Activated CD8-positive, alpha-beta T cell treated with anti-CD3 and anti-CD28 coated beads, Interleukin-2, amount 10 ng/mL, durations not matched to agents 7 days and 5 days (primary cell): ENCODE data around the gene TRNP1. TPM values are rescaled to one million over a fixed set of nuclear protein-coding genes. Genes with fewer than 3 reads are reported as not detected.

Source experiments
- ATAC-seq: fragments of 150-1000 bp; cut with Tn5 transposase; one replicate; pipeline ENCODE4 v1.10.0; 2021; ENCODE audit warnings: moderate library complexity
- CTCF ChIA-PET: fragments of 350-600 bp; sonication (Branson Sonifier 250); formaldehyde crosslinking; loops from one replicate; lab custom pipeline; 2021; ENCODE audit warnings: antibody characterized with exemption; lab: Charles Lee
- POLR2A ChIA-PET: fragments of 350-600 bp; sonication (Branson Sonifier 250); formaldehyde crosslinking; loops from one replicate; lab custom pipeline; 2021; ENCODE audit warnings: antibody characterized with exemption; lab: Charles Lee
- DNase-seq: peaks from one replicate; pipeline ENCODE4 v3.0.0-alpha.2; 2020
- H3K27ac Mint-ChIP-seq: one replicate; pipeline ENCODE4 v1.8.0; 2021; ENCODE audit warnings: mild to moderate bottlenecking, mixed read lengths
- H3K27me3 Mint-ChIP-seq: one replicate; pipeline ENCODE4 v1.8.0; 2021; ENCODE audit warnings: low read depth, mixed read lengths
- H3K36me3 Mint-ChIP-seq: one replicate; pipeline ENCODE4 v1.8.0; 2021; ENCODE audit warnings: low read depth, mixed read lengths
- H3K4me1 Mint-ChIP-seq: one replicate; pipeline ENCODE4 v1.8.0; 2021; ENCODE audit warnings: low read depth, mixed read lengths
- H3K4me3 Mint-ChIP-seq: one replicate; pipeline ENCODE4 v1.8.0; 2021; ENCODE audit warnings: mild to moderate bottlenecking, mixed read lengths
- H3K9me3 Mint-ChIP-seq: one replicate; pipeline ENCODE4 v1.8.0; 2022; ENCODE audit warnings: mixed read lengths; ENCODE audit not compliant: insufficient read depth
- total RNA-seq, 2 experiments: library from RNA; stranded (reverse); gene quantifications; one replicate each; pipeline ENCODE4 v1.2.3, GENCODE V29; 2021

Gene TRNP1
- total RNA-seq, 2 experiments from 2014 or later, result not detected

DNA sequence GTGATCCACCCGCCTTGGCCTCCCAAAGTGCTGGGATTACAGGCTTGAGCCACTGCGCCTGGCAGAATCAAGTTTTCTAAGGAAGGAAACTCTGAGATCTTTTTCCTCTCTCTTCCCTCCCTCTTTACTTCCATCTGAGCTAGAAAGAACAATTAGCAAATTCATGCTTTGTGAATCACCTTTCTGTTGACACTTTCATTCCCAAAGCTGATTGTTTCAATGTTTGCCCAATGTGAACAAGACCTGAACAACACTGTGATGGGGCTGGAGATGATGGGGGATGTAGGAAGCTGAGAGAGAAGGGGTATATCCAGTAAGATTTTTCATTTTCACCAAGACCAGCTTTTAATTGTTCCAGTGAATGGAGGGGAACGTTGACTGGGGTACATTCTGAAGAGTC, 24.8 kb downstream of the TRNP1 start:
- DNase-seq (no peak), ATAC-seq (no peak)
- Mint-ChIP-seq H3K36me3 (no peaks in the 10 kb centered on the region), H3K9me3 (no peaks in the 10 kb centered on the region), H3K27me3 (peaks cover 14% of the 10 kb centered on the region), H3K4me3 (no peak overlapping the region), H3K27ac (no peak overlapping the region), H3K4me1 (no peaks in the 10 kb centered on the region)
- CTCF ChIA-PET, result interaction anchor here (1.2 to 4.2 kb wide), 4 partner anchors 20 to 26 kb away, joined by 4 to 25 read pairs (median 4); partner anchors contain the start of gene TRNP1
- POLR2A ChIA-PET, result interaction anchor here (0.6 kb wide), 1 partner anchor 1425 kb away, joined by 4 read pairs; no protein-coding TSS in a partner anchor

DNA sequence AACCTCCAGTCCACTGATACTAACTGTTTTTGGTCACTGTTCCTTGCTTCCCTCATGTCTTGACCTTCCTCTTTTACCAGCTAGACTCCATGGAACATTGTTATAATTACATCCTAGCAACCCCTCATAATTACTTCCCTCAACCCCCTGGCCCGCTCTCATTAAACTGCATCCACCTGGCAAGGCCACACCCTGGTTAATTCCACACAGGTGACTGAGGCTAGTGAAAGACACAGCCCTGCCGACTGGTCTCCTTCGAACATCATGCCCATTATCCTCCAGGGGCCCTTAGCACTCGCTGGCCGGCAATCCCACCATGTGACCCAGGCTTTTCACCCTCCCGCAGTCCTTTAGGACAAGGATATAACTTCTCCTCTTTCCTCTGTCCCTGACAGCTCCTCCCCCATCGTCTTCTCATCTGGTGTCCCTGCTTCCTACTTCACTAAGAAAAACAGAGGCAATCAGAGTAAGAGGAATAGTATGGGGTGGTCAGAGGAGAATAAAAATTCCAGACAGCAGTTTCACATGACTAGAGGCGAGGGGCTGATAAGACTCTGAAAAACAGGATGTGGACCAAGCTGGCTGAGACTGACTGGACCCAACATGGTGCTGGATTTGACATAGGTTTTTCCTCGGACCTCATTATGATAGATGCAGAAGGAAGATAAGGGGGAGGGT, 28.0 kb downstream of the TRNP1 start:
- Mint-ChIP-seq H3K27me3 (peaks cover 9% of the 10 kb centered on the region), H3K9me3 (no peaks in the 10 kb centered on the region), H3K4me3 (no peak overlapping the region), H3K27ac (no peak overlapping the region), H3K36me3 (no peaks in the 10 kb centered on the region), H3K4me1 (no peaks in the 10 kb centered on the region)
- no peak for ATAC-seq
- ChIA-PET POLR2A (no interaction called here), CTCF (interaction anchor here (1.1 to 1.3 kb wide), 2 partner anchors 23 to 24 kb away, joined by 3 read pairs; no protein-coding TSS in a partner anchor)
- DNase-seq, result no peak

DNA sequence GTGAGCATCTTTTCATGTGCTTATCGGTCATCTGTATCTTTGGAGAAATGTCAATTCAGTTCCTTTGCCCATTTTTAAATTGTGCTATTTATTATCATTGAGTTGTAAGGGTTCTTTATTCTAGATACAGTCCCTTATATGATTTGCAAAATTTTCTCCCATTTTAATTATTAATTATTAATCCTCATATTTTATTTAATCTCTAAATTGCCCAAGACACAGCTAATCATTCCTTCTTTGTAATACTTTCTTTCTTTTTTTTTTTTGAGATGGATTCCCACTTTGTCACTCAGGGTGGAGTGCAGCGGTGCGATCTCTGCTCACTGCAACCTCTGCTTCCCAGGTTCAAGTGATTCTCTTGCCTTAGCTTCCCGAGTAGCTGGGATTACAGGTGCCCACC, 32.2 kb downstream of the TRNP1 start:
- no peak overlapping the region for H3K27ac Mint-ChIP-seq
- ChIA-PET POLR2A (no interaction called here), CTCF (interaction anchor here (5.6 kb wide), 1 partner anchor 19 kb away, joined by 29 read pairs; no protein-coding TSS in a partner anchor)
- ATAC-seq, result no peak
- H3K27me3 Mint-ChIP-seq, result peaks cover 11% of the 10 kb centered on the region
- H3K4me3 Mint-ChIP-seq, result no peak overlapping the region
- H3K36me3 Mint-ChIP-seq, result no peaks in the 10 kb centered on the region
- H3K4me1 Mint-ChIP-seq, result peaks cover 2% of the 10 kb centered on the region
- H3K9me3 Mint-ChIP-seq, result no peaks in the 10 kb centered on the region
- no peak for DNase-seq

DNA sequence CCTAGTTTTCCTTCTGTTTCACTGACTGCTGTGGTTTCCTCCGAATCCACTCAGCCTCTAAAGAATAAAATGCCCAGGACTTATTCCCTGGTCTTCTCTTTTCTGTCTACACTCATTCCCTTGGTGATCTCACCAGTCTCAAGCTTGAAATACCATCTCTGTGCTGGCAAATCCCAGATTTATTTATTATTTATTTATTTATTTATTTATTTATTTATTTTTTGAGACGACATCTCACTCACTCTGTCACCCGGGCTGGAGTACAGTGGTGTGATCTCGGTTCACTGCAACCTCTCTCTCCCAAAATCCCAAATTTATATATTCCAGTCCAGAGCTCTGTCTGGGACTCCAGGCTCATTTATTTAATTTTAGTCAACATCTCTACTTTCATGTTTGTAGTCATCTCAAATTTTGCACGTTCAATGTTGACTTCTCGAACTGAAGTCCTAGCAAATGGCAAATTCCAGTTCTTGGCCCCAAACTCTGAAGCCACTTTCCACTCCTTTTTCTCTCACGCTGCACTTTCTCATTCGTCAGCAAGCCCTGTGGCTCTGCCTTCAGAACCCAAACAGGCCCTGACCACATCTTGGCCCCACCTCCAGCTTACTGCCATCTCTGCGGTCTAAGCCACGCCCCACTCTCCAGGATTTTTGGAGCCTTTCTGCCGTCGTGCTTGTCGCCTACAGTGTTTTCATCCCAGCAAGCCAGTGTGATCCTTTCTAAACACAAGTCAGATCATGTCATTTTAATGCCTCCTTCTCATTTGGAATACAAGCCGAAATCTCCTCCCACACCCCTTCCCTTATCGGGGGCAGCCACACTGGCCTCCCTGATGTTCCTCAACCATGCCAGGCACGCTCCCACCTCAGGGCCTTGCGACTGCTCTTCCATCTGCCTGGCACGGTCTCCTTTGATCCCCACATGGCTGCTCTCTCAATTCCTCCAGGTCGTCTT, 33.4 kb downstream of the TRNP1 start:
- peaks cover 6% of the 10 kb centered on the region for H3K27me3 Mint-ChIP-seq
- peaks cover 5% of the 10 kb centered on the region for H3K4me1 Mint-ChIP-seq
- H3K36me3 Mint-ChIP-seq, result no peaks in the 10 kb centered on the region
- H3K27ac Mint-ChIP-seq, result no peak overlapping the region
- no peak overlapping the region for H3K4me3 Mint-ChIP-seq
- DNase-seq (no peak), ATAC-seq (no peak)
- no peaks in the 10 kb centered on the region for H3K9me3 Mint-ChIP-seq
- POLR2A ChIA-PET, result no interaction called here
- CTCF ChIA-PET, result interaction anchor here (5.6 kb wide), 1 partner anchor 18 kb away, joined by 29 read pairs; no protein-coding TSS in a partner anchor

DNA sequence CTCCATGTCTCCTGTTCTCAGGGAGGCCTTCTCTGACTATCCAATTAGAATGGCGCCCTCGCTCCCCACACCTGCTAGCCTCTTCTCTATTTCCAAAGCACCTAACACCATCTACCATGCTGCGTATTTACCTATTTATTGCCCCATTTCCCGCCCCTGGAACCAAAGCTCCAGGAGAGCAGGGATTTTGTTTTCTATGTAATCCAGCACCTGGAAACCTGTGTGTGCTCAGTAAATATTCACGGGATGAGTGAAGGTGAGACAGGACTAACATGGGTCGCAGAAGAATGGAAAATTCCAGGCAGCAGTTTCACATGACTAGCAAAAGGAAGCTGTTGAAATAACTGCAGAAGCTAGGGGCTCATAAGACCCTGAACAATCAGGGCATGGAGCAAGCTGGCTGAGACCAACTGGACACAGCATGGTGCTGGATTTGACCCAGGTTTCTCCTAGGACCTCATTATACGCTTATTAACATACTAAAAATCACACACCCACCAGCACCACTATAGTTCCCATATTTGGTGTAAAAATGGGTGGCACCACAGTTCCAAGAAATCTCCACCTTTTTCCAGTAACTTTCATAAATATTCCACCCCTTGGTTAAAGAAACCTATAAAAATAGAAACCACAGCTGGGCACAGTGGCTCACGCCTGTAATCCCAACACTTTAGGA, 34.2 kb downstream of the TRNP1 start:
- Mint-ChIP-seq H3K9me3 (no peaks in the 10 kb centered on the region), H3K27ac (no peak overlapping the region), H3K27me3 (peaks cover 6% of the 10 kb centered on the region), H3K4me1 (peaks cover 6% of the 10 kb centered on the region), H3K36me3 (no peaks in the 10 kb centered on the region), H3K4me3 (no peak overlapping the region)
- CTCF ChIA-PET, result interaction anchor here (1.1 to 5.6 kb wide), 2 partner anchors 17 to 31 kb away, joined by 3 to 29 read pairs; no protein-coding TSS in a partner anchor
- ATAC-seq (no peak), DNase-seq (no peak)
- POLR2A ChIA-PET, result no interaction called here

DNA sequence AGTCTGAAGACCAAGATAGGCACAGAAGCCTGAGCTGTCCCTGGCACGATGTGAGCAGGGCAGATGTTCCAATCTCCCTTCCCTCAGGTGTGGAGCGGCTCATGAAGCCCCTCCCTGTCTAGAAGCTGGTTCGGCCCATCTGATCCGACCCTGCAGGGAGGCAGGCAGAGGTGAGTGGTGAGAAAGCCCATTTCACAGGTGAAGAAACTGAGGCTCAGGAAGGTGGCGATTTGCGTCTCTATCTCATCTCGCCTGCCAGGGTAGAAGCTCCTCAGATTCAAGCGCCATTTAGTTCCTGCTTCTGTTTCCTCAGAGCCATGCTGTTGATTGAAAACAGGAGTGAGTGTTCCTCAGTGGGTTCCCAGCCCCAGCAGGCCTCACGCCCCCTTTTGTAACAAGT, 36.0 kb downstream of the TRNP1 start:
- peaks cover 6% of the 10 kb centered on the region for H3K4me1 Mint-ChIP-seq
- H3K9me3 Mint-ChIP-seq, result no peaks in the 10 kb centered on the region
- H3K36me3 Mint-ChIP-seq, result no peaks in the 10 kb centered on the region
- H3K27me3 Mint-ChIP-seq, result peaks cover 6% of the 10 kb centered on the region
- POLR2A ChIA-PET, result no interaction called here
- DNase-seq (no peak), ATAC-seq (no peak)
- no peak overlapping the region for H3K4me3 Mint-ChIP-seq
- H3K27ac Mint-ChIP-seq, result no peak overlapping the region
- CTCF ChIA-PET, result interaction anchor here (0.6 to 5.6 kb wide), 3 partner anchors 16 to 702 kb away, joined by 3 to 29 read pairs (median 3); no protein-coding TSS in a partner anchor

DNA sequence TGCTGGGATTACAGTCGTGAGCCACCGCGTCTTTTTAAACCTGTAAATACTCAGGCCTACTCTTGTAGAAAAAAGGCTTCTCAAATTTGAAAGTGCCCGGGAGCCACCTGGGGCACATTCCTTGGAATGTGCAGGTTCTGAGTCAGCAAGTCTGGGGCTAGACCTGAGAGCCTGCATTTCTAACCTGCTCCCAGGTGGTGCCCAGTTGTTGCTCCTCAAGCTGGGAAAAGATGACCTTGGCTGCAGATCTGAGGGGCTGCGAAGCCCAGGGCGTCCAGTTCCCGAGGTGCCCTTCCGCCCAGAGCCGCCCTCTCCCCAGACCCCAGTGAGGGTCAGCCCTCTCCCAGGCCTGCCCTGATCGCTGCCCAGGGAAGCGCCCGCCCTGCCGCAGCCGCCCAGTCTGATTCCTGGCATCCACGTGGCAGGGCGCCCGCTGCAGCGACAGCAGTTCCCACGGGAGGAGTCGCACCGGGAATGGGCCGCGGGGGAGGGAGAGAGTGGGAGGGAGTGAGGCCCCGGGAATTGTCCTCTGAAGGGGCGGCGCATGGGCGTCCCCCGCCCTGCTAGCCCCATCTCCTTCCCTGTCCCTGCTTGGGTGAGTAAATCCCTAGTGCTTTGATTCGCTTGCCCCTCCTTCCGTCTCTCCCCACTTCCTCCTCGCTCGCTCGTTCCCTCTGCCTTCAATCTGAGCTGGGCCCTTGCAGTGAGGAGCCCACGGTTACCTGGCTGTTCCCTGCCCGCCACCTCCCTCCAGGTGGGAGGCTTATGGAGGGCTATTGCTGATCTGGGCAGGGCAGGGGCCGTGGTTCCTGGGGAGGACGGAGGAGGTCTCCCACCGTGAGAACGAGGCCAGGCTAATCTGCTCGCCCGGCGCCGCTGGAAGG, 38.0 kb downstream of the TRNP1 start:
- peaks cover 6% of the 10 kb centered on the region for H3K27me3 Mint-ChIP-seq
- H3K36me3 Mint-ChIP-seq, result no peaks in the 10 kb centered on the region
- peaks cover 6% of the 10 kb centered on the region for H3K4me1 Mint-ChIP-seq
- no peak overlapping the region for H3K4me3 Mint-ChIP-seq
- H3K9me3 Mint-ChIP-seq, result no peaks in the 10 kb centered on the region
- ChIA-PET POLR2A (no interaction called here), CTCF (interaction anchor here (4.2 to 5.6 kb wide), 2 partner anchors 14 kb away, joined by 29 to 40 read pairs; no protein-coding TSS in a partner anchor)
- no peak overlapping the region for H3K27ac Mint-ChIP-seq
- ATAC-seq (peak; percentile 30), DNase-seq (no peak)

DNA sequence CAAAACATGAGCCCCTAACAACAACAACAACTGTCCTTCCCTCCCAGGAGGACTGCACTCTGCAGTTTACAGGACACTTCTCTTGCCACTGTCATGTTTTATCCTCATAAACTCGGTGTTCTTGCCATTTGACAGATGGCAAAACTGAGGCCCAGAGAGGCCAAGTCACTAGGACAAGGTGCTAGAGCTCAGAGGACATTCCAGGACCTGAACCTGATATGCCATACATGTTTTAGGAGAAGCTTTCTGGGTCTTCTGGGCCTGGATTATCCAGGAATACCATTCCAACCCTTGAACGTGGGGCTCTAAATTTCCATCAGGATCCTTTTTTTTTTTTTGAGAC, 38.6 kb downstream of the TRNP1 start:
- Mint-ChIP-seq H3K27ac (no peak overlapping the region), H3K4me3 (no peak overlapping the region), H3K36me3 (no peaks in the 10 kb centered on the region), H3K4me1 (peaks cover 6% of the 10 kb centered on the region), H3K9me3 (no peaks in the 10 kb centered on the region), H3K27me3 (peaks cover 4% of the 10 kb centered on the region)
- ChIA-PET POLR2A (no interaction called here), CTCF (interaction anchor here (4.2 kb wide), 1 partner anchor 13 kb away, joined by 40 read pairs; no protein-coding TSS in a partner anchor)
- DNase-seq (no peak), ATAC-seq (no peak)

DNA sequence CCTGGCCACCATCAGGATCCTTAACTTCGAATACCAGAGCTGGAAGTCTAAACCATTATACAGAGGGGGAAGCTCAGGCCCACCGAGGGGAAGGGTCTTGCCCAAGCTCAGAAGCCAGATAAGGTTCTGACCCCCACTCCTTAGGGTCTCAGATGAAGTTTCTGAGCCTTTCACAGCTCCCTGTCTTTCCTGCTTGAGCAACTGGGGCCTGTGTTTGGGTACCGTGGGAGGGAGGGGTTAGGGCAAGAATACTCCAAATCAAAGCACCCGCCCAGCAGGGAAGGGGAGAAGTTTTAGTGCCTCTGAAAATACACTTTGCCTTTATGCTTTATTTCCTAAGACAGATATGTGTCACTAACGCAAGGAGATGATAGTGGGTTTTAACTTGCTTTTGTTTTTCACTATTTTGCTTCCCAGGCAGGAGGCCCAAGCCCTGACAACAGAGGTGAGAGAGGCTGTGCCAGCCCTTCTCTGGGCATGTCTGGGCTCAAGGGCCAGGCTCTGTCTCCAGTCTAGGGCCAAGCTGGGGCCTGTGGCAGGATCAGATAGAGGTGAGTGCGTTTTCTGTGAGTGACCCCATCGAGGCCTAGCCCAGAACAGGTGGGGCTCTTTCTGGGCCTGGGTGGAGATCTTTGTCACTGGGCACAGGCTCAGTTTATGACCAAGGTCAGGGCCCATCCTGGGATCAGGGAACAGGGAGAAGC, 39.7 kb downstream of the TRNP1 start:
- no peaks in the 10 kb centered on the region for H3K27me3 Mint-ChIP-seq
- peaks cover 4% of the 10 kb centered on the region for H3K4me1 Mint-ChIP-seq
- no peaks in the 10 kb centered on the region for H3K9me3 Mint-ChIP-seq
- ChIA-PET POLR2A (no interaction called here), CTCF (interaction anchor here (0.8 to 4.2 kb wide), 3 partner anchors 12 to 263 kb away, joined by 3 to 40 read pairs (median 4); no protein-coding TSS in a partner anchor)
- H3K27ac Mint-ChIP-seq, result no peak overlapping the region
- no peak overlapping the region for H3K4me3 Mint-ChIP-seq
- ATAC-seq (no peak), DNase-seq (no peak)
- no peaks in the 10 kb centered on the region for H3K36me3 Mint-ChIP-seq

DNA sequence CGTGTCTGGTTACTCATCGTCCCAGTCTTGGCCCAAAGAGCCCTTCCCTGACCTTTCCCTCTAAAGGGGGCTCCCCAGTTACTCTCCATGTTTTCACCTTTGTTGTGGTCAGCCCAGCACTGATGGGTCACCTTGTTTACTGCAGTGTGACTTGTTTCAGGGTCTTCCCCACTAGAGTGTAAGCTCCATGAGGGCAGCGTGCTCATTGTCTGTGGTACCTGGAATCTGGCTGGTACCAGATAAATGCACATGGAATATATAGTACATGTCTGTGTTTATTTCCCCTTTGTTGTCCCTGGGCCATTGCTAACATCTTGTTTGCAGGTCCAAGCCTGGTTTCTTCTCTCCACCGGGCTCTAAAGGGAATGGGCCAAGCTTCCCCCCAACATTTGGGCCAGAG, 41.9 kb downstream of the TRNP1 start:
- ChIA-PET CTCF (interaction anchor here (1.2 to 4.2 kb wide), 2 partner anchors 10 to 266 kb away, joined by 4 to 40 read pairs; no protein-coding TSS in a partner anchor), POLR2A (no interaction called here)
- no peak overlapping the region for H3K4me3 Mint-ChIP-seq
- ATAC-seq (no peak), DNase-seq (no peak)
- H3K36me3 Mint-ChIP-seq, result no peaks in the 10 kb centered on the region
- peaks cover 4% of the 10 kb centered on the region for H3K4me1 Mint-ChIP-seq
- no peaks in the 10 kb centered on the region for H3K9me3 Mint-ChIP-seq
- no peak overlapping the region for H3K27ac Mint-ChIP-seq
- H3K27me3 Mint-ChIP-seq, result no peaks in the 10 kb centered on the region
